SK-N-SH (cell line): ENCODE measurements around the gene OR2AT4. TPM values are rescaled to one million over a fixed set of nuclear protein-coding genes. Genes with fewer than 3 reads are reported as not detected.

Experiments used
- CTCF ChIA-PET: fragments of 300-600, 350-600 bp; formaldehyde crosslinking; extraction: SDS; loops from one replicate; lab custom pipeline; 2021; lab: Yijun Ruan, JAX
- POLR2A ChIA-PET: fragments of 350-600 bp; sonication (Branson Sonifier 250); formaldehyde crosslinking; extraction: SDS; loops from one replicate; lab custom pipeline; 2020; ENCODE audit warnings: antibody characterized with exemption, inconsistent platforms; lab: Yijun Ruan, JAX
- DNase-seq: peaks from one replicate; pipeline ENCODE4 v3.0.0; 2012
- H2AFZ ChIP-seq: fragments of 200-600 bp; sonication (generic); 2 replicates; pipeline ENCODE4 v1.8.1; 2016; ENCODE audit warnings: antibody characterized with exemption, mild to moderate bottlenecking, low read depth
- H3F3A ChIP-seq: fragments of 200-600 bp; sonication (generic); replicated peaks from 2 replicates; pipeline ENCODE3; 2016; ENCODE audit warnings: antibody characterized with exemption, mild to moderate bottlenecking; ENCODE audit not compliant: insufficient read depth
- H3K27ac ChIP-seq, 2 experiments: fragments of 200-500 bp in 1 of 2; fragments of 200-600 bp in 1 of 2; sonication (Bioruptor generic) in 1 of 2; sonication (generic), shearing (Covaris generic) in 1 of 2; 2 replicates each; pipeline versions ENCODE4 v1.5.1 to v1.6.1; 2014 to 2016; ENCODE audit warnings: low read depth in 2 of 2, inconsistent platforms in 1 of 2, low read length in 1 of 2, mild to moderate bottlenecking in 1 of 2, mixed read lengths in 1 of 2
- H3K27me3 ChIP-seq: fragments of 200-600 bp; sonication (generic), shearing (Covaris generic); 2 replicates; pipeline ENCODE4 v1.6.1; 2016; ENCODE audit warnings: mixed run types; ENCODE audit not compliant: insufficient read depth
- H3K36me3 ChIP-seq, 2 experiments: fragments of 200-500 bp in 1 of 2; fragments of 200-600 bp in 1 of 2; sonication (Bioruptor generic) in 1 of 2; sonication (generic) in 1 of 2; replicated peaks in 1 of 2; 2 replicates each; pipeline versions ENCODE3 to v1.5.1; 2014 to 2016; ENCODE audit warnings: low read length in 1 of 2, mild to moderate bottlenecking in 1 of 2; ENCODE audit not compliant: insufficient read depth in 2 of 2, control insufficient read depth in 1 of 2
- H3K4me1 ChIP-seq, 2 experiments: fragments of 200-500 bp in 1 of 2; fragments of 200-600 bp in 1 of 2; sonication (Bioruptor generic) in 1 of 2; sonication (generic), shearing (Covaris generic) in 1 of 2; 2 replicates each; pipeline versions ENCODE4 v1.5.1 to v1.6.1; 2014 to 2016; ENCODE audit warnings: low read depth in 1 of 2, low read length in 1 of 2, mixed run types in 1 of 2; ENCODE audit not compliant: insufficient read depth in 2 of 2, control insufficient read depth in 1 of 2
- H3K4me2 ChIP-seq: fragments of 200-600 bp; sonication (generic), shearing (Covaris generic); 2 replicates; pipeline ENCODE4 v1.6.1; 2017; ENCODE audit warnings: mixed run types
- H3K4me3 ChIP-seq, 2 experiments: fragments of 200-500 bp in 1 of 2; fragments of 200-600 bp in 1 of 2; sonication (Bioruptor generic) in 1 of 2; sonication (generic), shearing (Covaris generic) in 1 of 2; 2 replicates each; pipeline versions ENCODE4 v1.5.1 to v1.8.1; 2014 to 2016; ENCODE audit warnings: low read depth in 2 of 2, inconsistent platforms in 1 of 2, low read length in 1 of 2, mild to moderate bottlenecking in 1 of 2, mixed read lengths in 1 of 2, moderate library complexity in 1 of 2
- H3K79me2 ChIP-seq: fragments of 200-600 bp; sonication (generic); 2 replicates; pipeline ENCODE4 v1.8.1; 2017; ENCODE audit warnings: mild to moderate bottlenecking; ENCODE audit not compliant: insufficient read depth
- H3K9ac ChIP-seq: fragments of 200-600 bp; sonication (generic); 2 replicates; pipeline ENCODE4 v1.6.1; 2017; ENCODE audit warnings: mixed run types
- H3K9me2 ChIP-seq: fragments of 200-600 bp; sonication (generic); 2 replicates; pipeline ENCODE4 v1.6.1; 2017; ENCODE audit warnings: mixed run types
- H3K9me3 ChIP-seq: fragments of 200-600 bp; sonication (generic); 2 replicates; pipeline ENCODE4 v1.6.1; 2017; ENCODE audit warnings: mixed run types, mild to moderate bottlenecking, moderate library complexity
- H4K20me1 ChIP-seq: fragments of 200-600 bp; sonication (generic); 2 replicates; pipeline ENCODE4 v1.6.1; 2017; ENCODE audit warnings: mild to moderate bottlenecking, mixed run types; ENCODE audit not compliant: insufficient read depth
- EP300 ChIP-seq, 2 experiments: IDR thresholded peaks; 2 replicates each; pipeline versions ENCODE4 v1.4.0 to v1.6.1; 2012; ENCODE audit warnings: borderline replicate concordance in 1 of 2, low read depth in 1 of 2, low read length in 1 of 2
- FOXJ3 ChIP-seq: sonication (generic); formaldehyde crosslinking; IDR thresholded peaks from 2 replicates; pipeline ENCODE4 v1.5.1; 2020; ENCODE audit warnings: mild to moderate bottlenecking, missing genetic modification reagents
- FOXM1 ChIP-seq: IDR thresholded peaks from 2 replicates; pipeline ENCODE4 v1.4.0; 2012; ENCODE audit warnings: low read depth, mild to moderate bottlenecking
- GABPA ChIP-seq: IDR thresholded peaks from 2 replicates; pipeline ENCODE4 v1.4.0; 2012; ENCODE audit warnings: low read depth, mild to moderate bottlenecking
- JUND ChIP-seq: IDR thresholded peaks from 2 replicates; pipeline ENCODE4 v1.4.0; 2012
- MXI1 ChIP-seq: IDR thresholded peaks from 2 replicates; pipeline ENCODE4 v1.6.1; 2012; ENCODE audit warnings: mild to moderate bottlenecking, low read depth, low read length, improper control_type of control experiment
- NRF1 ChIP-seq: IDR thresholded peaks from 2 replicates; pipeline ENCODE4 v1.6.1; 2012; ENCODE audit warnings: low read depth, mild to moderate bottlenecking, low read length
- POLR2AphosphoS5 ChIP-seq: IDR thresholded peaks from 2 replicates; pipeline ENCODE4 v1.6.1; 2012; ENCODE audit warnings: low read depth, low read length
- RAD21 ChIP-seq: IDR thresholded peaks from 2 replicates; pipeline ENCODE4 v1.6.1; 2012; ENCODE audit warnings: mild to moderate bottlenecking, low read length
- RCOR1 ChIP-seq: fragments of 150-350 bp; IDR thresholded peaks from 2 replicates; pipeline ENCODE4 v1.6.1; 2017; ENCODE audit warnings: antibody characterized with exemption, low read length
- RFX5 ChIP-seq: IDR thresholded peaks from 2 replicates; pipeline ENCODE4 v1.6.1; 2012; ENCODE audit warnings: mild to moderate bottlenecking, improper control_type of control experiment, low read length
- SMC3 ChIP-seq: IDR thresholded peaks from 2 replicates; pipeline ENCODE4 v1.6.1; 2012; ENCODE audit warnings: low read depth, low read length, improper control_type of control experiment
- TCF12 ChIP-seq: IDR thresholded peaks from 2 replicates; pipeline ENCODE4 v1.4.0; 2012
- whole genome bisulfite sequencing: methylation state at CpG from one replicate; pipeline ENCODE4 v1.1.6; 2017; ENCODE audit warnings: low lambda C conversion rate; 5-methylcytosine and 5-hydroxymethylcytosine counted together
- polyA plus RNA-seq, 3 experiments: library from polyadenylated mRNA; depleted of rRNA; stranded (reverse); fragments of >200 nt; gene quantifications; 2 replicates each; pipeline ENCODE4 v1.2.3, GENCODE V29; 2012
- TF ChIP-seq, protein P1 (sequence below): fragments of 150-350 bp; IDR thresholded peaks from 2 replicates; pipeline ENCODE4 v1.6.1; 2016; ENCODE audit warnings: mild to moderate bottlenecking, low read depth, low read length
- TF ChIP-seq, protein P2 (sequence below): IDR thresholded peaks from 2 replicates; pipeline ENCODE4 v1.6.1; 2012; ENCODE audit warnings: mild to moderate bottlenecking, low read depth, low read length, moderate library complexity
- TF ChIP-seq, protein P3 (sequence below): IDR thresholded peaks from 2 replicates; pipeline ENCODE4 v1.4.0; 2012; ENCODE audit warnings: low read depth, borderline replicate concordance
- TF ChIP-seq, protein P4 (sequence below): fragments of 150-350 bp; IDR thresholded peaks from 2 replicates; pipeline ENCODE4 v1.6.1; 2017; ENCODE audit warnings: antibody characterized with exemption, low read length, low read depth, borderline replicate concordance
- TF ChIP-seq, protein P5 (sequence below): fragments of 200-600 bp; sonication (generic); IDR thresholded peaks from 2 replicates; pipeline ENCODE4 v1.6.1; 2017; ENCODE audit warnings: antibody characterized with exemption, mild to moderate bottlenecking, moderate library complexity

OR2AT4 gene
- polyA plus RNA-seq, 1 of the 3 experiments (the other 2 are of a cell fraction) = not detected

DNA sequence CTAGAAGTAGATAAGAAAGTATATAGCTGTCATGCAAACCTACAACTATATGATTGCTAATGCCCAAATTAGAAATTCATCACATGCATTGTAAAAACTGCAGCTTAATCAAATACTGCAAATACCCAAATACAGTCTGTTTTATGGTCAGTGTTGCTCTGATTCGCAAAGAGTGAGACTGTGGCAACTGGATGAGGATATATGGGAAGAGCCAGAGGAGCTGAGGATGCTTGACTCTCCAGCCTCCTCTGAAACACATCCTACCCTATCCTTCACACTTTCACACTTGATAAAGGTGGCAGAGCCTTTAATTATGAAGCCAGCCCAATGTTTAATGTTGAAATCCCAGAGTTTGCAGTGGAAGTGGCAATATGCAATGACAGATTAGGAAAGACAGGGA is 21.9 kb upstream of the OR2AT4 start:
- H3K4me3 ChIP-seq = no peak overlapping the region
- H3K27ac ChIP-seq = no peak overlapping the region
- POLR2A ChIA-PET = no interaction called here
- WGBS = 0% methylated on average over 1 of the region's 1 CpG
- no peaks in the 10 kb centered on the region for H3K9me2 ChIP-seq
- no peak overlapping the region for H3K9ac ChIP-seq
- no peaks in the 10 kb centered on the region for H3K4me1 ChIP-seq
- H3K79me2 ChIP-seq = no peaks in the 10 kb centered on the region
- H3K9me3 ChIP-seq = no peaks in the 10 kb centered on the region
- TF ChIP-seq FOXM1 (no peak), RAD21 (no peak), MXI1 (no peak), FOXJ3 (CRISPR knock-in tag) (no peak), RFX5 (no peak), POLR2AphosphoS5 (no peak), NRF1 (no peak), JUND (no peak), GABPA (no peak), EP300 (IDR thresholded peaks at IDR 0.05; ENCODE audit: borderline replicate concordance in 1 of 2, low read depth in 1 of 2, low read length in 1 of 2) (no peak), RCOR1 (no peak), TCF12 (no peak), SMC3 (no peak)
- TF ChIP-seq, protein P1, sequence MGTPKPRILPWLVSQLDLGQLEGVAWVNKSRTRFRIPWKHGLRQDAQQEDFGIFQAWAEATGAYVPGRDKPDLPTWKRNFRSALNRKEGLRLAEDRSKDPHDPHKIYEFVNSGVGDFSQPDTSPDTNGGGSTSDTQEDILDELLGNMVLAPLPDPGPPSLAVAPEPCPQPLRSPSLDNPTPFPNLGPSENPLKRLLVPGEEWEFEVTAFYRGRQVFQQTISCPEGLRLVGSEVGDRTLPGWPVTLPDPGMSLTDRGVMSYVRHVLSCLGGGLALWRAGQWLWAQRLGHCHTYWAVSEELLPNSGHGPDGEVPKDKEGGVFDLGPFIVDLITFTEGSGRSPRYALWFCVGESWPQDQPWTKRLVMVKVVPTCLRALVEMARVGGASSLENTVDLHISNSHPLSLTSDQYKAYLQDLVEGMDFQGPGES = no peak
- TF ChIP-seq, protein P2, sequence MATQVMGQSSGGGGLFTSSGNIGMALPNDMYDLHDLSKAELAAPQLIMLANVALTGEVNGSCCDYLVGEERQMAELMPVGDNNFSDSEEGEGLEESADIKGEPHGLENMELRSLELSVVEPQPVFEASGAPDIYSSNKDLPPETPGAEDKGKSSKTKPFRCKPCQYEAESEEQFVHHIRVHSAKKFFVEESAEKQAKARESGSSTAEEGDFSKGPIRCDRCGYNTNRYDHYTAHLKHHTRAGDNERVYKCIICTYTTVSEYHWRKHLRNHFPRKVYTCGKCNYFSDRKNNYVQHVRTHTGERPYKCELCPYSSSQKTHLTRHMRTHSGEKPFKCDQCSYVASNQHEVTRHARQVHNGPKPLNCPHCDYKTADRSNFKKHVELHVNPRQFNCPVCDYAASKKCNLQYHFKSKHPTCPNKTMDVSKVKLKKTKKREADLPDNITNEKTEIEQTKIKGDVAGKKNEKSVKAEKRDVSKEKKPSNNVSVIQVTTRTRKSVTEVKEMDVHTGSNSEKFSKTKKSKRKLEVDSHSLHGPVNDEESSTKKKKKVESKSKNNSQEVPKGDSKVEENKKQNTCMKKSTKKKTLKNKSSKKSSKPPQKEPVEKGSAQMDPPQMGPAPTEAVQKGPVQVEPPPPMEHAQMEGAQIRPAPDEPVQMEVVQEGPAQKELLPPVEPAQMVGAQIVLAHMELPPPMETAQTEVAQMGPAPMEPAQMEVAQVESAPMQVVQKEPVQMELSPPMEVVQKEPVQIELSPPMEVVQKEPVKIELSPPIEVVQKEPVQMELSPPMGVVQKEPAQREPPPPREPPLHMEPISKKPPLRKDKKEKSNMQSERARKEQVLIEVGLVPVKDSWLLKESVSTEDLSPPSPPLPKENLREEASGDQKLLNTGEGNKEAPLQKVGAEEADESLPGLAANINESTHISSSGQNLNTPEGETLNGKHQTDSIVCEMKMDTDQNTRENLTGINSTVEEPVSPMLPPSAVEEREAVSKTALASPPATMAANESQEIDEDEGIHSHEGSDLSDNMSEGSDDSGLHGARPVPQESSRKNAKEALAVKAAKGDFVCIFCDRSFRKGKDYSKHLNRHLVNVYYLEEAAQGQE = no peak
- TF ChIP-seq, protein P3, sequence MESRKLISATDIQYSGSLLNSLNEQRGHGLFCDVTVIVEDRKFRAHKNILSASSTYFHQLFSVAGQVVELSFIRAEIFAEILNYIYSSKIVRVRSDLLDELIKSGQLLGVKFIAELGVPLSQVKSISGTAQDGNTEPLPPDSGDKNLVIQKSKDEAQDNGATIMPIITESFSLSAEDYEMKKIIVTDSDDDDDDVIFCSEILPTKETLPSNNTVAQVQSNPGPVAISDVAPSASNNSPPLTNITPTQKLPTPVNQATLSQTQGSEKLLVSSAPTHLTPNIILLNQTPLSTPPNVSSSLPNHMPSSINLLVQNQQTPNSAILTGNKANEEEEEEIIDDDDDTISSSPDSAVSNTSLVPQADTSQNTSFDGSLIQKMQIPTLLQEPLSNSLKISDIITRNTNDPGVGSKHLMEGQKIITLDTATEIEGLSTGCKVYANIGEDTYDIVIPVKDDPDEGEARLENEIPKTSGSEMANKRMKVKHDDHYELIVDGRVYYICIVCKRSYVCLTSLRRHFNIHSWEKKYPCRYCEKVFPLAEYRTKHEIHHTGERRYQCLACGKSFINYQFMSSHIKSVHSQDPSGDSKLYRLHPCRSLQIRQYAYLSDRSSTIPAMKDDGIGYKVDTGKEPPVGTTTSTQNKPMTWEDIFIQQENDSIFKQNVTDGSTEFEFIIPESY = no peak
- TF ChIP-seq, protein P4, sequence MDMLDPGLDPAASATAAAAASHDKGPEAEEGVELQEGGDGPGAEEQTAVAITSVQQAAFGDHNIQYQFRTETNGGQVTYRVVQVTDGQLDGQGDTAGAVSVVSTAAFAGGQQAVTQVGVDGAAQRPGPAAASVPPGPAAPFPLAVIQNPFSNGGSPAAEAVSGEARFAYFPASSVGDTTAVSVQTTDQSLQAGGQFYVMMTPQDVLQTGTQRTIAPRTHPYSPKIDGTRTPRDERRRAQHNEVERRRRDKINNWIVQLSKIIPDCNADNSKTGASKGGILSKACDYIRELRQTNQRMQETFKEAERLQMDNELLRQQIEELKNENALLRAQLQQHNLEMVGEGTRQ = no peak
- TF ChIP-seq, protein P5, sequence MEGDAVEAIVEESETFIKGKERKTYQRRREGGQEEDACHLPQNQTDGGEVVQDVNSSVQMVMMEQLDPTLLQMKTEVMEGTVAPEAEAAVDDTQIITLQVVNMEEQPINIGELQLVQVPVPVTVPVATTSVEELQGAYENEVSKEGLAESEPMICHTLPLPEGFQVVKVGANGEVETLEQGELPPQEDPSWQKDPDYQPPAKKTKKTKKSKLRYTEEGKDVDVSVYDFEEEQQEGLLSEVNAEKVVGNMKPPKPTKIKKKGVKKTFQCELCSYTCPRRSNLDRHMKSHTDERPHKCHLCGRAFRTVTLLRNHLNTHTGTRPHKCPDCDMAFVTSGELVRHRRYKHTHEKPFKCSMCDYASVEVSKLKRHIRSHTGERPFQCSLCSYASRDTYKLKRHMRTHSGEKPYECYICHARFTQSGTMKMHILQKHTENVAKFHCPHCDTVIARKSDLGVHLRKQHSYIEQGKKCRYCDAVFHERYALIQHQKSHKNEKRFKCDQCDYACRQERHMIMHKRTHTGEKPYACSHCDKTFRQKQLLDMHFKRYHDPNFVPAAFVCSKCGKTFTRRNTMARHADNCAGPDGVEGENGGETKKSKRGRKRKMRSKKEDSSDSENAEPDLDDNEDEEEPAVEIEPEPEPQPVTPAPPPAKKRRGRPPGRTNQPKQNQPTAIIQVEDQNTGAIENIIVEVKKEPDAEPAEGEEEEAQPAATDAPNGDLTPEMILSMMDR = no peak
- no peaks in the 10 kb centered on the region for H3K27me3 ChIP-seq
- no peaks in the 10 kb centered on the region for H4K20me1 ChIP-seq
- no peak overlapping the region for H2AFZ ChIP-seq
- CTCF ChIA-PET = interaction anchor here (0.6 to 0.8 kb wide), 3 partner anchors 14 to 209 kb away, joined by 3 read pairs; no protein-coding TSS in a partner anchor
- no peaks in the 10 kb centered on the region for H3F3A ChIP-seq
- no peak overlapping the region for H3K4me2 ChIP-seq
- no peaks in the 10 kb centered on the region for H3K36me3 ChIP-seq
- no peak for DNase-seq
